Psoas muscle (tissue), 8 donors: ENCODE measurements around the gene TAP1. TPM values are rescaled to one million over a fixed set of nuclear protein-coding genes. Genes with fewer than 3 reads are reported as not detected.

ENCODE experiments used
- ATAC-seq, 4 donors: fragments of 200-7000 bp; cut with Tn5 transposase; one replicate each; pipeline ENCODE4 v1.9.1; 2020; ENCODE audit warnings: moderate library complexity in 3 of 4, mild to moderate bottlenecking in 2 of 4
- DNase-seq, 2 donors: peaks; one replicate each; pipeline ENCODE4 v3.0.0-alpha.2; 2020
- H3K27ac ChIP-seq: fragments of 200-600 bp; one replicate; pipeline ENCODE4 v1.8.0; 2022
- H3K27me3 ChIP-seq, 3 donors: fragments of 200-600 bp in 1 of 3; one replicate each; pipeline versions ENCODE4 v1.6.1 to v1.8.0; 2013 to 2022; ENCODE audit warnings: low read length in 2 of 3, mild to moderate bottlenecking in 2 of 3, moderate library complexity in 1 of 3; ENCODE audit not compliant: insufficient read depth in 3 of 3
- H3K36me3 ChIP-seq, 2 donors: fragments of 200-600 bp in 1 of 2; one replicate each; pipeline versions ENCODE4 v1.6.1 to v1.8.0; 2013 to 2022; ENCODE audit warnings: low read depth in 1 of 2, mild to moderate bottlenecking in 1 of 2, moderate library complexity in 1 of 2; ENCODE audit not compliant: insufficient read depth in 1 of 2
- H3K4me1 ChIP-seq: fragments of 200-600 bp; one replicate; pipeline ENCODE4 v1.8.0; 2022
- H3K4me3 ChIP-seq: fragments of 200-600 bp; one replicate; pipeline ENCODE4 v1.8.0; 2022; ENCODE audit warnings: mild to moderate bottlenecking
- H3K9me3 ChIP-seq: fragments of 200-600 bp; one replicate; pipeline ENCODE4 v1.8.0; 2022
- WGBS, 3 donors: extraction: QIAGEN DNeasy Blood & Tissue Kit; methylation state at CpG; one replicate each; pipeline versions ENCODE4 v1.1.6 to v1.1.7; 2013; 5-methylcytosine and 5-hydroxymethylcytosine counted together
- intact Hi-C, 2 donors: fragments of 100-400 bp; cut with DNase I; formaldehyde crosslinking; loops; one replicate each; pipeline versions ENCODE4 v1.11.0 to v1.14.2; 2022
- polyA plus RNA-seq, 3 donors: library from polyadenylated mRNA; stranded (reverse); fragments of 200-250 nt; gene quantifications; one replicate each; pipeline ENCODE4 v1.2.3, GENCODE V29; 2013
- total RNA-seq, 4 donors: library from RNA; stranded (reverse); fragmentation: NEBNext Ultra II Directional in 2 of 4; extraction: Animal tissue kit (Norgen Biotek cat#: 25700) in 2 of 4; gene quantifications; one replicate each; pipeline versions ENCODE4 v1.2.1 to v1.2.4, GENCODE V29; 2021 to 2023
- TF ChIP-seq, protein P1 (sequence below): fragments of 200-600 bp; IDR thresholded peaks from one replicate; pipeline ENCODE4 v1.8.0; 2022; ENCODE audit warnings: antibody characterized with exemption
- donor health status: healthy with polysubstance abuse.
- donor health status: DM: no; HTN: no; CAD: no; lungs with moderate emphysema.
- donor health status: Bipolar disorder and iron deficiency.
- donor health status: healthy.
- donor health status: DM: yes; HTN: yes; CAD: no.
- donor health status: DM: no; HTN: no; CAD: no.
- donor health status: DM: no; HTN: no; CAD: no.
- donor health status: DM: yes; HTN: yes; CAD: no.

The TAP1 gene
- total and polyA plus RNA-seq, 7 donors: 14.1 to 23.5 (median 17.7) TPM

DNA sequence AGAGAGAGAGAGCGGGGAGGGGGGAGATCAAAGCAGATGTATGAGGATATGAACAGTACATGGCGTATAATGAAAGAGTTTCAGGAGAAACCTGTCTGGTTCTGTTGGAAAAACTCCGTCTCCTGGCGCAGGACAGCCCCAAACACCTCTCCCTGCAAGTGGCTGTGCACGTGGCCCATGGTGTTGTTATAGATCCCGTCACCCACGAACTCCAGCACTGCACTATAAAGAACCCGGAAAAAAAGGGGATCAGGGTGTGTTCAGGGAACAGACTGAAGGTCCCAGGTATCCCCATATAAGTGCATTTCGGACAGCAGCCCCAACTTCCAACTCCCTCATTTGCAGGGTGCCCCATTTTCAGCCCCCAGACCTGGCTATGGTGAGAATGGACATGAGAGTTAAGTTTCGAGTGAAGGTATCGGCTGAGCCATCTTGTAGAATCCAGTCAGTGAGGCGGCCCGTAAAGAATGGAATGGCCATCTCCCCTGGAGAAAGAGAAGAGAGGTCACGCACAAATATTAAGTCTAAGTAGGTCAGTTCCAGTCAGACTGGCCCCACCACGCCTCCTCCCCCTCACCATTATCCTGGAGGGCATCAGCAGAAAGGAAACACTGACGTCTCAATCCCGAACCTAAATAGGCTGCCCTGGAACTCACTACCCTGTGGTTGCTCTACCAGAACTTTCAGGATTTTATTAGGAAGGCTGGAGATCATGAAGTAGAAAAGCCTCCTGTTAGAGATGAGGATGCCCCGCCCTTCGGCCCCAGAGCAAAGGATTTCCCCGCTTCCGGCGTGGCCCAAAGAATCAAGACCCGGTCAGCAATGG lies 1.3 kb downstream of the TAP1 start:
- intact Hi-C loops: loop anchor here in 1 of 2 donors (2.0 kb wide), 1 partner anchor 13 kb away; the partner anchor contains the start of gene TAP2
- DNase-seq (peak in 1 of 2 donors; percentile 38), ATAC-seq (no peak)
- peaks cover 2 to 48% of the 10 kb centered on the region in 2 donors for H3K36me3 ChIP-seq
- WGBS, 3 donors: 44 to 50% (median 48%) methylated on average over 23 of the region's 23 CpGs
- peak overlapping the region; percentile 92 for H3K4me3 ChIP-seq
- H3K27me3 ChIP-seq: no peaks in the 10 kb centered on the region
- H3K4me1 ChIP-seq: peaks cover 13% of the 10 kb centered on the region
- peak overlapping the region; percentile 93 for H3K27ac ChIP-seq
- TF ChIP-seq, protein P1, sequence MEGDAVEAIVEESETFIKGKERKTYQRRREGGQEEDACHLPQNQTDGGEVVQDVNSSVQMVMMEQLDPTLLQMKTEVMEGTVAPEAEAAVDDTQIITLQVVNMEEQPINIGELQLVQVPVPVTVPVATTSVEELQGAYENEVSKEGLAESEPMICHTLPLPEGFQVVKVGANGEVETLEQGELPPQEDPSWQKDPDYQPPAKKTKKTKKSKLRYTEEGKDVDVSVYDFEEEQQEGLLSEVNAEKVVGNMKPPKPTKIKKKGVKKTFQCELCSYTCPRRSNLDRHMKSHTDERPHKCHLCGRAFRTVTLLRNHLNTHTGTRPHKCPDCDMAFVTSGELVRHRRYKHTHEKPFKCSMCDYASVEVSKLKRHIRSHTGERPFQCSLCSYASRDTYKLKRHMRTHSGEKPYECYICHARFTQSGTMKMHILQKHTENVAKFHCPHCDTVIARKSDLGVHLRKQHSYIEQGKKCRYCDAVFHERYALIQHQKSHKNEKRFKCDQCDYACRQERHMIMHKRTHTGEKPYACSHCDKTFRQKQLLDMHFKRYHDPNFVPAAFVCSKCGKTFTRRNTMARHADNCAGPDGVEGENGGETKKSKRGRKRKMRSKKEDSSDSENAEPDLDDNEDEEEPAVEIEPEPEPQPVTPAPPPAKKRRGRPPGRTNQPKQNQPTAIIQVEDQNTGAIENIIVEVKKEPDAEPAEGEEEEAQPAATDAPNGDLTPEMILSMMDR: no peak
- no peaks in the 10 kb centered on the region for H3K9me3 ChIP-seq

DNA sequence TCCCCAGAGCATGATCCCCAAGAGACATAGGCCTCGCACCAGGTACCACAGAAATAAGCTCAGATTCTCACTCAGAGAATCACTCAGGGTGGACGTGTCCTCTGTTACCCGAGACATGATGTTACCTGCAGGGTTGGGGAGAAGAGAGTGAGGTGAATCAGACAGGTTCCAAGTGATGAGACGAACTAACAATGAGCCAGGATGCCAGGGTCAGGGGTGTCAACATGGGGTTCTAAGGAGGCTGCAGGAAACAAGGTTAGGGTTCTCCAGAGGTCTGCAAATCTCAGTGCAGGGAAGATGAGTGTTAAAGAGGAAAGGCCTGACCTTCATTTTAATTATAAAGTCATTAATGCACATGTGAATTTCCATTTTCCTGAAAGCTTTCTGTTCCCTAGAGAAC lies 2.5 kb downstream of the TAP1 start:
- intact Hi-C loops: no loop called here
- Histone ChIP-seq H3K36me3 (peaks cover 2 to 56% of the 10 kb centered on the region in 2 donors), H3K27me3 (no peaks in the 10 kb centered on the region), H3K4me1 (peaks cover 13% of the 10 kb centered on the region), H3K9me3 (no peaks in the 10 kb centered on the region), H3K27ac (no peak overlapping the region), H3K4me3 (no peak overlapping the region)
- ATAC-seq (no peak), DNase-seq (no peak)
- TF ChIP-seq, protein P1: no peak
- WGBS, 3 donors: 91 to 94% (median 92%) methylated on average over 4 of the region's 4 CpGs

DNA sequence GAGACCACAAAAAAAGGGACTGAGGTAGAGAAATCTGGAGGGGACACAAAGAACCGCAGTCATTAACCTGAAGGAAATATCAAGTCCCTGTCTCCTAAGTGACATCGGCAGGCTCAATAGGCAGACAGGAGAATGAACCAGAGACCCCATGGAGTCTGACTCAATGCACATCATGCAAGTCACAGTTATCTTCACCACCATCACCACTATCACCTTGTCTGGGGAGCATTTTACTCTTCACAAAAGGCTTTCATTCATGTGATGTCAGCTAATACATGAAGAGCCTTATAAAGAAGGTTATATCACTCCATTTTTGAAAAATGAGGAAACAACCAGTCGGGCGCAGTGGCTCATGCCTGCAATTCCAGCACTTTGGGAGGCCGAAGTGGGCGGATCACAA lies 4.4 kb downstream of the TAP1 start:
- DNase-seq (no peak), ATAC-seq (no peak)
- TF ChIP-seq, protein P1: no peak
- 79 to 81% (median 81%) methylated on average over 6 of the region's 6 CpGs for WGBS, 3 donors
- Histone ChIP-seq H3K27me3 (no peaks in the 10 kb centered on the region), H3K36me3 (peaks cover 2 to 65% of the 10 kb centered on the region in 2 donors), H3K4me1 (peaks cover 12% of the 10 kb centered on the region), H3K4me3 (no peak overlapping the region), H3K9me3 (no peaks in the 10 kb centered on the region), H3K27ac (no peak overlapping the region)
- intact Hi-C loops: no loop called here

DNA sequence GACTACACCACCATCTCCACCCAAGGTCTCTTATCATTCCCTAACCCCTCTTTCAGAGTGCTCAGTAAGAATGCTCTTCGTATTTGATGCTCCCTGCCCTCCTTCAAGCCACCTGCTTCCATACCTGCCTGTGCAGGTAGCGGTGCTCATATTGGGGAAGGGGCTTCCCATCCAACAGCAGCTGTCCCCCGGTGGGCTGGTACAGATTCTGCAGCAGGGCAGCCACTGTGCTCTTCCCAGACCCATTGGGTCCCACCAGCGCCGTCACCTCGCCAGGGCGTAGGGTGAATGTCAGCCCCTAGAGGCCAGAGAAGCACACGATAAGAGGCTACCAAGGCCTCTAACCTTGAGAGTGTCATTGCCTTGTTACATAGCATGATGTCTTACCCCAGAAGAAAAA lies 5.7 kb downstream of the TAP1 start:
- no peak overlapping the region for H3K27ac ChIP-seq
- no peak for ATAC-seq
- TF ChIP-seq, protein P1: no peak

More for the DNA sequence above, 5.7 kb downstream of the TAP1 start:
- Histone ChIP-seq H3K9me3 (no peaks in the 10 kb centered on the region), H3K4me3 (no peak overlapping the region), H3K36me3 (peaks cover 2 to 65% of the 10 kb centered on the region in 2 donors), H3K4me1 (peaks cover 12% of the 10 kb centered on the region), H3K27me3 (no peaks in the 10 kb centered on the region)
- intact Hi-C loops: no loop called here
- no peak for DNase-seq
- 87 to 94% (median 93%) methylated on average over 8 of the region's 8 CpGs for WGBS, 3 donors
